ENCODE measurements around the gene TST.

The TST gene

GRCh38 chr22:37008365-37008764 lies 10.9 kb downstream of the TST start:
- no peak overlapping the region for H3K4me2 ChIP-seq
- H2AFZ ChIP-seq (ENCODE audit: low read depth): no peak overlapping the region
- no peak overlapping the region for H3K9ac ChIP-seq
- no peak for TF ChIP-seq CTCF (conservative IDR thresholded peaks at IDR 0.05; ENCODE audit: low read depth, low read length)
- H3K36me3 ChIP-seq (ENCODE audit: insufficient read depth): no peaks in the 10 kb centered on the region
- no peak overlapping the region for H3K4me3 ChIP-seq (IDR thresholded peaks at IDR 0.05; ENCODE audit: insufficient read depth, low read depth, low read length)
- H3K27me3 ChIP-seq (ENCODE audit: insufficient read depth, low read depth): peaks cover 29% of the 10 kb centered on the region
- H3K27ac ChIP-seq: no peak overlapping the region
- no peaks in the 10 kb centered on the region for H4K20me1 ChIP-seq (ENCODE audit: insufficient read depth)
- H3K4me1 ChIP-seq (ENCODE audit: low read depth, poor library complexity, severe bottlenecking): no peaks in the 10 kb centered on the region
- H3K79me2 ChIP-seq (ENCODE audit: insufficient read depth, low read depth): no peaks in the 10 kb centered on the region

GRCh38 chr22:37007651-37008050 lies 11.6 kb downstream of the TST start:
- H3K27me3 ChIP-seq (ENCODE audit: insufficient read depth, low read depth): peaks cover 36% of the 10 kb centered on the region
- no peak overlapping the region for H3K4me3 ChIP-seq (IDR thresholded peaks at IDR 0.05; ENCODE audit: insufficient read depth, low read depth, low read length)
- H2AFZ ChIP-seq (ENCODE audit: low read depth): no peak overlapping the region
- H3K4me2 ChIP-seq: no peak overlapping the region
- H3K27ac ChIP-seq: no peak overlapping the region
- H3K79me2 ChIP-seq (ENCODE audit: insufficient read depth, low read depth): no peaks in the 10 kb centered on the region
- no peaks in the 10 kb centered on the region for H3K4me1 ChIP-seq (ENCODE audit: low read depth, poor library complexity, severe bottlenecking)
- H3K9ac ChIP-seq: no peak overlapping the region
- H4K20me1 ChIP-seq (ENCODE audit: insufficient read depth): no peaks in the 10 kb centered on the region
- no peak for TF ChIP-seq CTCF (conservative IDR thresholded peaks at IDR 0.05; ENCODE audit: low read depth, low read length)
- no peaks in the 10 kb centered on the region for H3K36me3 ChIP-seq (ENCODE audit: insufficient read depth)

- no peaks in the 10 kb centered on the region for H3K4me1 ChIP-seq (ENCODE audit: low read depth, poor library complexity, severe bottlenecking)
- H3K4me2 ChIP-seq: no peak overlapping the region
- no peak overlapping the region for H3K9ac ChIP-seq
- TF ChIP-seq CTCF (conservative IDR thresholded peaks at IDR 0.05; ENCODE audit: low read depth, low read length): no peak
- no peak overlapping the region for H2AFZ ChIP-seq (ENCODE audit: low read depth)
- H3K4me3 ChIP-seq (IDR thresholded peaks at IDR 0.05; ENCODE audit: insufficient read depth, low read depth, low read length): no peak overlapping the region
- H3K79me2 ChIP-seq (ENCODE audit: insufficient read depth, low read depth): no peaks in the 10 kb centered on the region
- H3K36me3 ChIP-seq (ENCODE audit: insufficient read depth): no peaks in the 10 kb centered on the region
- no peak overlapping the region for H3K27ac ChIP-seq
- peaks cover 62% of the 10 kb centered on the region for H3K27me3 ChIP-seq (ENCODE audit: insufficient read depth, low read depth)
- H4K20me1 ChIP-seq (ENCODE audit: insufficient read depth): no peaks in the 10 kb centered on the region
These were observed 16.6 kb downstream of the TST start for GRCh38 chr22:37002633-37003032.

- no peaks in the 10 kb centered on the region for H3K4me1 ChIP-seq (ENCODE audit: low read depth, poor library complexity, severe bottlenecking)
- no peak overlapping the region for H3K9ac ChIP-seq
- TF ChIP-seq CTCF (conservative IDR thresholded peaks at IDR 0.05; ENCODE audit: low read depth, low read length): no peak
- H3K4me3 ChIP-seq (IDR thresholded peaks at IDR 0.05; ENCODE audit: insufficient read depth, low read depth, low read length): no peak overlapping the region
- no peaks in the 10 kb centered on the region for H3K79me2 ChIP-seq (ENCODE audit: insufficient read depth, low read depth)
- no peaks in the 10 kb centered on the region for H4K20me1 ChIP-seq (ENCODE audit: insufficient read depth)
- H3K4me2 ChIP-seq: no peak overlapping the region
- H2AFZ ChIP-seq (ENCODE audit: low read depth): no peak overlapping the region
- H3K36me3 ChIP-seq (ENCODE audit: insufficient read depth): no peaks in the 10 kb centered on the region
- H3K27me3 ChIP-seq (ENCODE audit: insufficient read depth, low read depth): peaks cover 63% of the 10 kb centered on the region
- no peak overlapping the region for H3K27ac ChIP-seq
These were observed 17.4 kb downstream of the TST start for GRCh38 chr22:37001826-37002225.
